Cardiac muscle cell (in vitro differentiated cells and primary cell): Measurements from ENCODE around the gene SLC25A51. TPM values are rescaled to one million over a fixed set of nuclear protein-coding genes. Genes with fewer than 3 reads are reported as not detected.

Experiments used
- DNase-seq, 2 donors: peaks; one replicate each; pipeline versions ENCODE4 v3.0.0 to v3.0.0-alpha.2; 2010 to 2017; ENCODE audit warnings: low read depth in 1 of 2, low spot score in 1 of 2
- H3K27ac ChIP-seq: fragments of 200-600 bp; sonication (generic); 2 replicates; pipeline ENCODE4 v1.5.1; 2016
- H3K27me3 ChIP-seq: fragments of 200-600 bp; sonication (generic); 2 replicates; pipeline ENCODE4 v1.6.0; 2016; ENCODE audit warnings: control low read depth
- H3K36me3 ChIP-seq: fragments of 200-600 bp; sonication (generic); 2 replicates; pipeline ENCODE4 v1.5.1; 2016; ENCODE audit warnings: control low read depth
- H3K4me1 ChIP-seq: fragments of 200-600 bp; sonication (generic); 2 replicates; pipeline ENCODE4 v1.8.1; 2017; ENCODE audit warnings: low read depth, mild to moderate bottlenecking, mixed run types
- H3K4me3 ChIP-seq: fragments of 200-600 bp; sonication (generic); 2 replicates; pipeline ENCODE4 v1.5.1; 2016; ENCODE audit warnings: mild to moderate bottlenecking
- H3K9me3 ChIP-seq: fragments of 200-600 bp; sonication (generic); 2 replicates; pipeline ENCODE4 v1.5.1; 2017; ENCODE audit warnings: low read depth, mild to moderate bottlenecking, control low read depth
- polyA plus RNA-seq: library from polyadenylated mRNA; unstranded; fragments of >200 nt; fragmentation: Nextera tagmentation; extraction: Ambion mirVana; gene quantifications from 2 replicates; pipeline ENCODE4 v1.2.1, GENCODE V29; 2016
- total RNA-seq: library from RNA; depleted of rRNA; stranded (reverse); fragments of >200 nt; gene quantifications from 2 replicates; pipeline ENCODE4 v1.2.3, GENCODE V29; 2016
- TF ChIP-seq, protein P1 (sequence below): IDR thresholded peaks from 2 replicates; pipeline ENCODE4 v1.5.1; 2012; ENCODE audit warnings: low read depth, mild to moderate bottlenecking, low read length

SLC25A51 gene
- total and polyA plus RNA-seq, 2 experiments from 2014 or later = 14.1 to 21.1 TPM

DNA sequence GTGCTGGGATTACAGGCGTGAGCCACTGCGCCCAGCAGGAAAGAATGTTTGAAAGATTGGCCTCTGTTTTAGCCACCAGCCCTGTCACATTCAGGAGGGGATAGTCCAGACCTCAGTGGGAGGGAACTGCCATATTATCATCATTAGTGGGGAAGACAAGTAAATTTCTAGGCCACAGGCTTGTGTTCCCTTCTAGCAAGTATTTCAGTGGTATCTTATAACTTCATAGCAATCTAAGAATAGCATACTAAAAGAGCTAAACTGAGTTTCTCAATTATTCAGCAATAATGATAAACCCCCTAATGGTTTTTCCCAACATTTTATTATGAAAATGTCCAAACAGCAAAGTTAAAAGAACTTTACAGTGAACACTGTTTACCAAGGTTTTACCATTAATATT lies 30.0 kb downstream of the SLC25A51 start:
- no peak overlapping the region for H3K4me3 ChIP-seq
- no peaks in the 10 kb centered on the region for H3K27me3 ChIP-seq
- no peak for DNase-seq
- no peaks in the 10 kb centered on the region for H3K36me3 ChIP-seq
- TF ChIP-seq, protein P1, sequence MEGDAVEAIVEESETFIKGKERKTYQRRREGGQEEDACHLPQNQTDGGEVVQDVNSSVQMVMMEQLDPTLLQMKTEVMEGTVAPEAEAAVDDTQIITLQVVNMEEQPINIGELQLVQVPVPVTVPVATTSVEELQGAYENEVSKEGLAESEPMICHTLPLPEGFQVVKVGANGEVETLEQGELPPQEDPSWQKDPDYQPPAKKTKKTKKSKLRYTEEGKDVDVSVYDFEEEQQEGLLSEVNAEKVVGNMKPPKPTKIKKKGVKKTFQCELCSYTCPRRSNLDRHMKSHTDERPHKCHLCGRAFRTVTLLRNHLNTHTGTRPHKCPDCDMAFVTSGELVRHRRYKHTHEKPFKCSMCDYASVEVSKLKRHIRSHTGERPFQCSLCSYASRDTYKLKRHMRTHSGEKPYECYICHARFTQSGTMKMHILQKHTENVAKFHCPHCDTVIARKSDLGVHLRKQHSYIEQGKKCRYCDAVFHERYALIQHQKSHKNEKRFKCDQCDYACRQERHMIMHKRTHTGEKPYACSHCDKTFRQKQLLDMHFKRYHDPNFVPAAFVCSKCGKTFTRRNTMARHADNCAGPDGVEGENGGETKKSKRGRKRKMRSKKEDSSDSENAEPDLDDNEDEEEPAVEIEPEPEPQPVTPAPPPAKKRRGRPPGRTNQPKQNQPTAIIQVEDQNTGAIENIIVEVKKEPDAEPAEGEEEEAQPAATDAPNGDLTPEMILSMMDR = no peak
- H3K27ac ChIP-seq = no peak overlapping the region
- no peaks in the 10 kb centered on the region for H3K9me3 ChIP-seq
- H3K4me1 ChIP-seq = no peaks in the 10 kb centered on the region

DNA sequence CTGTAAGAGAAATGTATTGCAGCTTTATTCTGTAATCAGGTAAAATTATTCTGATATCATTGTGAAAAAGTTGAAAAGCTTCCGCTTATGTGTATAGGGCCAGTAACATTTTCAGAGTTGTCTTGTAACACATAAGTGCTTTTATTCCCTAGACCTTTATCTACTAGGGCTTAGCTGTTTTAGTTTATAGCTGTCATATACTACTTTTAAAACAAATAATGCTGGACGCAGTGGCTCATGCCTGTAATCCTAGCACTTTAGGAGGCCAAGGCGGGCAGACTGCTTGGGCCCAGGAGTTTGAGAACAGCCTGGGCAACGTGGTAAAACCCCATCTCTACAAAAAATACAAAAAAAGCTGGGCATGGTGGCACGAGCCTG lies 33.1 kb downstream of the SLC25A51 start:
- no peak overlapping the region for H3K4me3 ChIP-seq
- H3K4me1 ChIP-seq = no peaks in the 10 kb centered on the region
- H3K36me3 ChIP-seq = peaks cover 3% of the 10 kb centered on the region
- no peaks in the 10 kb centered on the region for H3K27me3 ChIP-seq
- DNase-seq = no peak
- no peak overlapping the region for H3K27ac ChIP-seq
- no peaks in the 10 kb centered on the region for H3K9me3 ChIP-seq
- TF ChIP-seq, protein P1 = no peak

DNA sequence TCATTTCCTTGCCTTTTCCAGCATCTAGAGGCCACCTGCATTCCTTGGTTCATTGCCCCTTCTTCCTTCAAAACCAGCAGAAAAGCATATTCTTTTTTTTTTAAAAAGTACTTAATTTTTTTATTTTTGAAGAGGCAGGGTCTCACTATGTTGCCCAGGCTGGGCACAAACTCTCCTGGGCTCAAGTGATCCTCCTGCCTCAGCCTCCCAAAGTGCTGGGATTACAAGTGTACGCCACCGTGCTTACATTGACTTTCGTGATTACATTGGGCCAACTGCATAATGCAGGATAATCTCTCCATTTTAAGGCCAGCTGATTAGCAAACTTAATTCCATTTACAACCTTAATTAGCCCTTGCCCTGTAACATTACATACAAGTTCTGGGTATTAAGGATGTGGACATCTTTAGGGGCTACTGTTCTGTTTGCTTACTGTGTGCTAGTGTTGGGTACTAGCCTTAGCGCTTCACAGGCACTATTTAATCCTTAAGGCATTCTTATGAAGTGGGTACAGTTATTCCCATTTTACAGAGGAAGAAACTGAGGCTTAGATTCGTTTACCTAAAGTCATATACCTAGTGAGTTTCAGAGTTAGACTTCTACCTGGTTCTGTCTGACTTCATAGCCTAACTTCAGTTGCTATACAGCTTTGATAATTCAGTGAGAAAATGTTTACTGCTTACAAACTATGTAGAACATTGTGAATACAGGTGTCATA lies 33.7 kb downstream of the SLC25A51 start:
- Histone ChIP-seq H3K27me3 (no peaks in the 10 kb centered on the region), H3K4me1 (no peaks in the 10 kb centered on the region), H3K36me3 (peaks cover 6% of the 10 kb centered on the region), H3K9me3 (no peaks in the 10 kb centered on the region), H3K27ac (no peak overlapping the region), H3K4me3 (no peak overlapping the region)
- TF ChIP-seq, protein P1 = no peak
- no peak for DNase-seq

DNA sequence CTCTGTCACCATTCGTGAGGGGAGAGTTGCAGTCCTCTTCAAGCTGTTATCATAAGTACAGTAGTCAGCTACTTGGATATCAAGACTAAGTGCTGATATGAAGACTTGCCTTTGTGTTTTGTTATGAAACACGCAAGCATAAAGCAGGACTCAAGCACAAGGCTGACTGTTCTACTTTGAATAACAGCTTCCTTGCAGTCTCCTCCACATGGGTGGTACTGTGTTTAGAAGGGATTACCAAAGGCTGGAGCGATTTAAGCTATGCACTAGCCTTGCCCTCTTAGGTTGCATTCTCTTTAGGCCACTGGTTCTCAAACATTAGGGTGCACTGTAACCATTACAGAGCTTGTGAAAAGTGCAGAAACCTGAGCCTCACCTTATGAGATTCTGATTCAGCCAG lies 41.4 kb downstream of the SLC25A51 start:
- TF ChIP-seq, protein P1 = no peak
- peak in 1 of 2 donors; percentile 9 for DNase-seq
- H3K9me3 ChIP-seq = no peaks in the 10 kb centered on the region

DNA sequence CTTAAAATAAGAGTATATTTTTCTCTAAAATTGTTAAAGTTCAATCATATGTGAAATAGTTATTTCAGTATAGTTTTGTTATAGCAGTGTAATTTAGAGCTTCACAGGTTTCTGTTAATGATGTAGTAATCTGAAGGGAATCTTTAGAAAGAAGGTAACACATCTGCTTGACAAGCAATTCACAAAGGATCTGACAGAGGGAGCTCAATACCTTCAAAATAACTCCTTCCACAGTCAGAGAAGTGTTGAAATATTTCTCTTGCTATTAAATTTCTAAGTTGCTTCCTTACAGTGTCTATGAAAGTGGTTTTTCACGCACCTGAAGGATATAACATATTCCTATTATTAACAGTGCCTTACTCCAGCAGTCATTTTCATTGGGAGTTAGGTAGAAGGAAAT lies 44.9 kb downstream of the SLC25A51 start:
- Histone ChIP-seq H3K9me3 (no peaks in the 10 kb centered on the region), H3K4me3 (no peak overlapping the region), H3K36me3 (peaks cover 23% of the 10 kb centered on the region), H3K27me3 (no peaks in the 10 kb centered on the region), H3K4me1 (peaks cover 6% of the 10 kb centered on the region), H3K27ac (no peak overlapping the region)
- TF ChIP-seq, protein P1 = peak; percentile 28
- DNase-seq = peak in 1 of 2 donors; percentile 22

More for the DNA sequence above, 41.4 kb downstream of the SLC25A51 start:
- H3K27me3 ChIP-seq = no peaks in the 10 kb centered on the region
- peaks cover 26% of the 10 kb centered on the region for H3K36me3 ChIP-seq
- peaks cover 6% of the 10 kb centered on the region for H3K4me1 ChIP-seq
- H3K27ac ChIP-seq = peak overlapping the region; percentile 15
- no peak overlapping the region for H3K4me3 ChIP-seq
